HUDEP-2 (cell line): ENCODE data around the gene CYP26B1.

Experiments
- DNase-seq, 76 experiments: peaks; one replicate each; lab custom pipeline; 2025; ENCODE audit not compliant: unreplicated experiment in 76 of 76; lab: John Stamatoyannopoulos, UW

Gene CYP26B1

GRCh38 chr2:72141881-72142451 is 5.7 kb downstream of the CYP26B1 start:
- DNase-seq = no peak

- DNase-seq = no peak
Observed at GRCh38 chr2:72141032-72141645, 6.5 kb downstream of the CYP26B1 start.

GRCh38 chr2:72140621-72140960 is 7.1 kb downstream of the CYP26B1 start:
- DNase-seq = no peak

- DNase-seq = no peak
Observed at GRCh38 chr2:72139874-72140620, 7.6 kb downstream of the CYP26B1 start.

GRCh38 chr2:72139471-72139873 is 8.2 kb downstream of the CYP26B1 start:
- no peak for DNase-seq

- DNase-seq = no peak
Observed at GRCh38 chr2:72138921-72139381, 8.7 kb downstream of the CYP26B1 start.

GRCh38 chr2:72138011-72138881 is 9.4 kb downstream of the CYP26B1 start:
- DNase-seq = no peak

- peak in 58 of 76 experiments; percentile 1 to 75 (median 38) for DNase-seq
Observed at GRCh38 chr2:72137498-72138010, 10.1 kb downstream of the CYP26B1 start.

GRCh38 chr2:72136933-72137497 is 10.6 kb downstream of the CYP26B1 start:
- no peak for DNase-seq

GRCh38 chr2:72136331-72136730 is 11.3 kb downstream of the CYP26B1 start:
- DNase-seq = no peak

- DNase-seq = no peak
Observed at GRCh38 chr2:72135921-72136320, 11.7 kb downstream of the CYP26B1 start.

GRCh38 chr2:72134997-72135800 is 12.5 kb downstream of the CYP26B1 start:
- no peak for DNase-seq

GRCh38 chr2:72134408-72134996 is 13.2 kb downstream of the CYP26B1 start:
- DNase-seq = no peak

GRCh38 chr2:72133721-72134407 is 13.8 kb downstream of the CYP26B1 start:
- no peak for DNase-seq

GRCh38 chr2:72132981-72133720 is 14.5 kb downstream of the CYP26B1 start:
- no peak for DNase-seq

- no peak for DNase-seq
Observed at GRCh38 chr2:72131916-72132841, 15.5 kb downstream of the CYP26B1 start.

GRCh38 chr2:72131371-72131891 is 16.2 kb downstream of the CYP26B1 start:
- no peak for DNase-seq
